GM12878 (cell line): ENCODE results near the gene PTPRN2. TPM values are rescaled to one million over a fixed set of nuclear protein-coding genes. Genes with fewer than 3 reads are reported as not detected.

Source experiments
- ATAC-seq: fragments of 200-7000 bp; cut with Tn5 transposase; 3 replicates; pipeline ENCODE4 v1.9.1; 2020; ENCODE audit warnings: mild to moderate bottlenecking, moderate library complexity
- BruUV-seq: library from RNA; stranded (reverse); fragments of 400-500 nt; replicated peaks from 2 replicates; lab custom pipeline; 2021; lab: Mats Ljungman, UMichigan
- CTCF ChIA-PET: fragments of 300-600 bp; sonication (Branson Sonifier 250); formaldehyde crosslinking; extraction: SDS; loops from one replicate; lab custom pipeline; 2021; ENCODE audit warnings: inconsistent platforms; lab: Yijun Ruan, JAX
- POLR2A ChIA-PET: fragments of 350-600 bp; formaldehyde crosslinking; extraction: SDS; loops from one replicate; lab custom pipeline; 2021; ENCODE audit warnings: inconsistent platforms; lab: Charles Lee
- RAD21 ChIA-PET: fragments of 300-600 bp; sonication (Branson Sonifier 250); formaldehyde crosslinking; loops from one replicate; lab custom pipeline; 2023; ENCODE audit warnings: antibody characterized with exemption; ENCODE audit not compliant: unreplicated experiment; lab: Charles Lee
- SMC1A ChIA-PET: fragments of 300-600 bp; sonication (Branson Sonifier 250); formaldehyde crosslinking; loops from one replicate; lab custom pipeline; 2023; ENCODE audit not compliant: unreplicated experiment, uncharacterized antibody; lab: Charles Lee
- DNase-seq: peaks from one replicate; pipeline ENCODE4 v3.0.0-alpha.2; 2011; ENCODE audit warnings: low read depth, low spot score
- FAIRE-seq: peaks from 3 replicates; lab custom pipeline; 2011; peaks lifted over from hg19 to GRCh38; lab: Jason Lieb, UNC
- H2AFZ ChIP-seq: 2 replicates; pipeline ENCODE4 v1.6.0; 2011; ENCODE audit warnings: low read depth, low read length, control low read depth; ENCODE audit not compliant: control insufficient read depth
- H3K27ac ChIP-seq: 2 replicates; pipeline ENCODE4 v1.5.1; 2011; ENCODE audit warnings: control low read depth; ENCODE audit not compliant: control insufficient read depth, insufficient read depth
- H3K27me3 ChIP-seq, 2 experiments: replicated peaks in 1 of 2; 2 replicates each; pipeline versions ENCODE4 v1.6.0 to v1.6.1; 2011; ENCODE audit warnings: low read length in 1 of 2; ENCODE audit not compliant: control insufficient read depth in 2 of 2, insufficient read depth in 2 of 2
- H3K36me3 ChIP-seq, 2 experiments: 2 replicates each; pipeline ENCODE4 v1.5.1; 2011; ENCODE audit warnings: low read length in 1 of 2; ENCODE audit not compliant: control insufficient read depth in 2 of 2, insufficient read depth in 2 of 2
- H3K4me1 ChIP-seq: 2 replicates; pipeline ENCODE4 v1.6.1; 2011; ENCODE audit warnings: mild to moderate bottlenecking, low read length, moderate library complexity, mixed read lengths; ENCODE audit not compliant: control insufficient read depth, insufficient read depth
- H3K4me2 ChIP-seq: 2 replicates; pipeline ENCODE4 v1.6.0; 2011; ENCODE audit warnings: control low read depth; ENCODE audit not compliant: control insufficient read depth, insufficient read depth
- H3K4me3 ChIP-seq: fragments of 200-600 bp; sonication (generic); 2 replicates; pipeline ENCODE4 v1.5.1; 2016
- H3K79me2 ChIP-seq: 2 replicates; pipeline ENCODE4 v1.6.0; 2011; ENCODE audit warnings: low read length; ENCODE audit not compliant: control insufficient read depth, insufficient read depth
- H3K9ac ChIP-seq: 2 replicates; pipeline ENCODE4 v1.8.0; 2011; ENCODE audit warnings: low read length, control low read depth, mixed read lengths; ENCODE audit not compliant: control insufficient read depth, insufficient read depth
- H3K9me3 ChIP-seq: replicated peaks from 3 replicates; pipeline ENCODE4 v1.5.1; 2011; ENCODE audit warnings: mild to moderate bottlenecking, low read length; ENCODE audit not compliant: control insufficient read depth, insufficient read depth
- H4K20me1 ChIP-seq: 2 replicates; pipeline ENCODE4 v1.6.0; 2011; ENCODE audit not compliant: control insufficient read depth, insufficient read depth
- ASH2L ChIP-seq: fragments of 300-600, 200-600 bp; sonication (generic); IDR thresholded peaks from 2 replicates; pipeline ENCODE4 v1.6.1; 2017; ENCODE audit warnings: low read depth, mild to moderate bottlenecking, borderline replicate concordance
- CEBPB ChIP-seq, 2 experiments: fragments of 150-350 bp in 1 of 2; IDR thresholded peaks; 2 replicates each; pipeline ENCODE4 v1.6.1; 2012 to 2014; ENCODE audit warnings: low read depth in 2 of 2, low read length in 2 of 2, borderline replicate concordance in 1 of 2, inconsistent platforms in 1 of 2
- CREB1 ChIP-seq: IDR thresholded peaks from 2 replicates; pipeline ENCODE4 v1.6.1; 2012; ENCODE audit warnings: low read depth, mild to moderate bottlenecking, inconsistent platforms
- EGR1 ChIP-seq, 2 experiments: IDR thresholded peaks; 1 replicate in 1 of 2; 2 replicates in 1 of 2; pipeline ENCODE4 v1.6.1; 2011 to 2012; ENCODE audit warnings: low read depth in 2 of 2, low read length in 2 of 2, borderline replicate concordance in 1 of 2, mild to moderate bottlenecking in 1 of 2, moderate library complexity in 1 of 2
- FOXM1 ChIP-seq: IDR thresholded peaks from 2 replicates; pipeline ENCODE4 v1.6.1; 2012; ENCODE audit warnings: low read depth, mild to moderate bottlenecking, inconsistent platforms, low read length, moderate library complexity
- KDM1A ChIP-seq: fragments of 200-600 bp; sonication (generic); IDR thresholded peaks from 2 replicates; pipeline ENCODE4 v1.6.1; 2016; ENCODE audit warnings: borderline replicate concordance
- MTA3 ChIP-seq: IDR thresholded peaks from 2 replicates; pipeline ENCODE4 v1.6.1; 2012; ENCODE audit warnings: low read length, inconsistent platforms, borderline replicate concordance
- MXI1 ChIP-seq: fragments of 150-350 bp; IDR thresholded peaks from 2 replicates; pipeline ENCODE4 v1.6.1; 2011; ENCODE audit warnings: low read depth, mild to moderate bottlenecking, inconsistent platforms, low read length, improper control_type of control experiment
- NBN ChIP-seq: fragments of 450-650 bp; IDR thresholded peaks from 2 replicates; pipeline ENCODE4 v1.6.1; 2016
- NFIC ChIP-seq: IDR thresholded peaks from 2 replicates; pipeline ENCODE4 v1.6.1; 2012; ENCODE audit warnings: low read depth, mild to moderate bottlenecking, inconsistent platforms, low read length, moderate library complexity
- NR2C1 ChIP-seq: fragments of 450-650 bp; IDR thresholded peaks from 2 replicates; pipeline ENCODE4 v1.6.1; 2017; ENCODE audit warnings: antibody characterized with exemption, mild to moderate bottlenecking, moderate library complexity
- STAT3 ChIP-seq: IDR thresholded peaks from 2 replicates; pipeline ENCODE4 v1.6.1; 2011; ENCODE audit warnings: low read depth, low read length, improper control_type of control experiment
- TBL1XR1 ChIP-seq: IDR thresholded peaks from 2 replicates; pipeline ENCODE4 v1.6.1; 2012; ENCODE audit warnings: low read depth, low read length, improper control_type of control experiment
- ZBED1 ChIP-seq: IDR thresholded peaks from 2 replicates; pipeline ENCODE4 v1.6.1; 2016; ENCODE audit warnings: borderline replicate concordance
- ZNF384 ChIP-seq: IDR thresholded peaks from 2 replicates; pipeline ENCODE4 v1.6.1; 2012; ENCODE audit warnings: low read depth, mild to moderate bottlenecking, low read length, improper control_type of control experiment, borderline replicate concordance
- WGBS: methylation state at CpG from one replicate; pipeline ENCODE4 v1.1.6; 2016; ENCODE audit warnings: low lambda C conversion rate; ENCODE audit not compliant: insufficient replicate concordance, insufficient coverage; ENCODE audit errors: missing lambda C conversion rate; 5-methylcytosine and 5-hydroxymethylcytosine counted together
- in situ Hi-C: fragments of 300-500 bp; cut with MboI; formaldehyde crosslinking; loops from 9 replicates; pipeline ENCODE4 v1.14.3; 2018; ENCODE audit warnings: mixed read lengths
- intact Hi-C: fragments of 100-400 bp; cut with micrococcal nuclease; formaldehyde crosslinking; loops from one replicate; pipeline ENCODE4 v1.14.2; 2022; ENCODE audit not compliant: unreplicated experiment
- polyA plus RNA-seq, 11 experiments: library from polyadenylated mRNA; depleted of rRNA in 4 of 11; unstranded in 6 of 11; stranded (reverse) in 5 of 11; fragments of >200 nt; fragmentation: Nextera tagmentation in 4 of 11; fragmentation: Illumina TruSeq in 1 of 11; extraction: Ambion mirVana in 4 of 11; extraction: Trizol in 1 of 11; gene quantifications; 1 replicate in 1 of 11; 2 replicates in 10 of 11; pipeline versions ENCODE4 v1.2.1 to v1.2.3, GENCODE V29; 2011 to 2016; ENCODE audit warnings: inconsistent platforms in 2 of 11, missing spikeins in 2 of 11, low read depth in 1 of 11
- total RNA-seq, 4 experiments: library from RNA; depleted of rRNA in 3 of 4; stranded (reverse); fragments of >200 nt in 3 of 4; fragmentation: Illumina TruSeq in 1 of 4; extraction: Trizol in 1 of 4; gene quantifications; 2 replicates each; pipeline versions ENCODE4 v1.2.1 to v1.2.3, GENCODE V29; 2013 to 2021
- TF ChIP-seq, protein P1 (sequence below): fragments of 450-650 bp; IDR thresholded peaks from 2 replicates; pipeline ENCODE4 v1.6.1; 2016; ENCODE audit warnings: mild to moderate bottlenecking
- TF ChIP-seq, protein P2 (sequence below): IDR thresholded peaks from 2 replicates; pipeline ENCODE4 v1.6.1; 2012; ENCODE audit warnings: low read depth, low read length, improper control_type of control experiment
- TF ChIP-seq, protein P3 (sequence below): fragments of 450-650 bp; IDR thresholded peaks from 2 replicates; pipeline ENCODE4 v1.6.1; 2017; ENCODE audit warnings: low read depth, mild to moderate bottlenecking, moderate library complexity

Gene PTPRN2
- total and polyA plus RNA-seq, 10 of the 15 experiments (the other 5 are each of a cell fraction or from before 2014, with no cell fraction given), result 5.4 TPM; not detected in 9

DNA sequence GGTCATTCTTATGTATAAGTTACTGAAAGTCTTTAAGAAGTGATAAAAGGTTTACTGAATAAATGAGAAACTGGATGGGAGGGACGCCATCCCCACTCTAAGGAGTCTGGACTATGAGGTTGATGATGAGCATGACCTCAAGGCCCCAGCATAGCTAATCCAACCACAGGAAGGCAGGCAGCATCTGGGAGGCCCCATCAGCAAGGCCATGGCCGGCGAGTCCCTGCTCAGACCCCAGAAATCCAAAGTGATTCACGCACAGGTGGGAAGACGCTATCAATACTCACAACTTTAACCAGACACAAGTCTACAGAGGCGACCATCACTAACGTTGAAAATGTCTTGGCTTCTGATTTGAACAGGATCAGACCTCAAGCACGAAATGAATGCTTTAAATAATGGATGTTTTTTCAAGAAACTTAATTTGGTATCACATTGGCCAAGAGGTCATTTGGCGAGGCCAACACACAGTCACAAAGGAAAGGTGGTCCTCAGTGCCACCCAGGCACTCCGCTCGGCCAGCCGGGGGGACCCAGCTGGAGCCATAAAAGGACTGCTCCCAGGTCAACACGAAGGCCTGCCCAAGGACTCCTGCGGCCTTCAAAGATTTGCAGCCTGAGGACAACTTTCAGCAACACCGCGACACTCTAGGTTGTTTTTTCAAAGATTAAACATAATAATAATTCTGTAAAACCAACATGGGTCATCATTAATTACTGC lies 228.5 kb downstream of the PTPRN2 start:
- DNase-seq (no peak), FAIRE-seq (no peak), ATAC-seq (no peak)
- TF ChIP-seq, protein P1, sequence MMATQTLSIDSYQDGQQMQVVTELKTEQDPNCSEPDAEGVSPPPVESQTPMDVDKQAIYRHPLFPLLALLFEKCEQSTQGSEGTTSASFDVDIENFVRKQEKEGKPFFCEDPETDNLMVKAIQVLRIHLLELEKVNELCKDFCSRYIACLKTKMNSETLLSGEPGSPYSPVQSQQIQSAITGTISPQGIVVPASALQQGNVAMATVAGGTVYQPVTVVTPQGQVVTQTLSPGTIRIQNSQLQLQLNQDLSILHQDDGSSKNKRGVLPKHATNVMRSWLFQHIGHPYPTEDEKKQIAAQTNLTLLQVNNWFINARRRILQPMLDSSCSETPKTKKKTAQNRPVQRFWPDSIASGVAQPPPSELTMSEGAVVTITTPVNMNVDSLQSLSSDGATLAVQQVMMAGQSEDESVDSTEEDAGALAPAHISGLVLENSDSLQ, result no peak
- TF ChIP-seq, protein P2, sequence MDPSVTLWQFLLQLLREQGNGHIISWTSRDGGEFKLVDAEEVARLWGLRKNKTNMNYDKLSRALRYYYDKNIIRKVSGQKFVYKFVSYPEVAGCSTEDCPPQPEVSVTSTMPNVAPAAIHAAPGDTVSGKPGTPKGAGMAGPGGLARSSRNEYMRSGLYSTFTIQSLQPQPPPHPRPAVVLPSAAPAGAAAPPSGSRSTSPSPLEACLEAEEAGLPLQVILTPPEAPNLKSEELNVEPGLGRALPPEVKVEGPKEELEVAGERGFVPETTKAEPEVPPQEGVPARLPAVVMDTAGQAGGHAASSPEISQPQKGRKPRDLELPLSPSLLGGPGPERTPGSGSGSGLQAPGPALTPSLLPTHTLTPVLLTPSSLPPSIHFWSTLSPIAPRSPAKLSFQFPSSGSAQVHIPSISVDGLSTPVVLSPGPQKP, result no peak
- TF ChIP-seq ZNF384 (no peak), EGR1 (IDR thresholded peaks at IDR 0.05; ENCODE audit: borderline replicate concordance in 1 of 2, low read depth in 2 of 2, low read length in 2 of 2) (no peak), ASH2L (no peak), TBL1XR1 (no peak), FOXM1 (no peak), KDM1A (no peak), MTA3 (no peak), STAT3 (no peak), CEBPB (IDR thresholded peaks at IDR 0.05; ENCODE audit: borderline replicate concordance in 1 of 2, low read depth in 2 of 2, low read length in 2 of 2) (no peak), MXI1 (no peak), ZBED1 (no peak), CREB1 (no peak), NR2C1 (no peak), NBN (no peak), NFIC (no peak)
- TF ChIP-seq, protein P3, sequence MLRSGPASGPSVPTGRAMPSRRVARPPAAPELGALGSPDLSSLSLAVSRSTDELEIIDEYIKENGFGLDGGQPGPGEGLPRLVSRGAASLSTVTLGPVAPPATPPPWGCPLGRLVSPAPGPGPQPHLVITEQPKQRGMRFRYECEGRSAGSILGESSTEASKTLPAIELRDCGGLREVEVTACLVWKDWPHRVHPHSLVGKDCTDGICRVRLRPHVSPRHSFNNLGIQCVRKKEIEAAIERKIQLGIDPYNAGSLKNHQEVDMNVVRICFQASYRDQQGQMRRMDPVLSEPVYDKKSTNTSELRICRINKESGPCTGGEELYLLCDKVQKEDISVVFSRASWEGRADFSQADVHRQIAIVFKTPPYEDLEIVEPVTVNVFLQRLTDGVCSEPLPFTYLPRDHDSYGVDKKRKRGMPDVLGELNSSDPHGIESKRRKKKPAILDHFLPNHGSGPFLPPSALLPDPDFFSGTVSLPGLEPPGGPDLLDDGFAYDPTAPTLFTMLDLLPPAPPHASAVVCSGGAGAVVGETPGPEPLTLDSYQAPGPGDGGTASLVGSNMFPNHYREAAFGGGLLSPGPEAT, result no peak
- ChIA-PET RAD21 (no interaction called here), POLR2A (no interaction called here), SMC1A (no interaction called here), CTCF (no interaction called here)
- Histone ChIP-seq H3K36me3 (no peaks in the 10 kb centered on the region), H3K79me2 (no peaks in the 10 kb centered on the region), H3K9ac (no peak overlapping the region), H3K4me1 (no peaks in the 10 kb centered on the region), H3K27me3 (no peaks in the 10 kb centered on the region), H4K20me1 (no peaks in the 10 kb centered on the region), H3K4me2 (no peak overlapping the region), H3K9me3 (no peaks in the 10 kb centered on the region; the same call in 2 of the 3 replicates), H3K27ac (no peak overlapping the region), H2AFZ (no peak overlapping the region), H3K4me3 (no peak overlapping the region)
- WGBS, result 49% methylated on average over 16 of the region's 16 CpGs
- no TSS peak for BruUV-seq
- in situ Hi-C loops (loop anchor here (5.0 kb wide), 1 partner anchor 52 kb away; no protein-coding TSS in a partner anchor), intact Hi-C loops (no loop called here)
